GM18873 (cell line): Measurements from ENCODE around the gene ZBP1.

Experiments used
- ATAC-seq: cut with Tn5 transposase; IDR thresholded peaks from one replicate; pipeline ENCODE4 v1.9.1; 2021; ENCODE audit warnings: mild to moderate bottlenecking, moderate library complexity, moderate number of reproducible peaks; ENCODE audit not compliant: unreplicated experiment, low FRiP score

Gene ZBP1

DNA sequence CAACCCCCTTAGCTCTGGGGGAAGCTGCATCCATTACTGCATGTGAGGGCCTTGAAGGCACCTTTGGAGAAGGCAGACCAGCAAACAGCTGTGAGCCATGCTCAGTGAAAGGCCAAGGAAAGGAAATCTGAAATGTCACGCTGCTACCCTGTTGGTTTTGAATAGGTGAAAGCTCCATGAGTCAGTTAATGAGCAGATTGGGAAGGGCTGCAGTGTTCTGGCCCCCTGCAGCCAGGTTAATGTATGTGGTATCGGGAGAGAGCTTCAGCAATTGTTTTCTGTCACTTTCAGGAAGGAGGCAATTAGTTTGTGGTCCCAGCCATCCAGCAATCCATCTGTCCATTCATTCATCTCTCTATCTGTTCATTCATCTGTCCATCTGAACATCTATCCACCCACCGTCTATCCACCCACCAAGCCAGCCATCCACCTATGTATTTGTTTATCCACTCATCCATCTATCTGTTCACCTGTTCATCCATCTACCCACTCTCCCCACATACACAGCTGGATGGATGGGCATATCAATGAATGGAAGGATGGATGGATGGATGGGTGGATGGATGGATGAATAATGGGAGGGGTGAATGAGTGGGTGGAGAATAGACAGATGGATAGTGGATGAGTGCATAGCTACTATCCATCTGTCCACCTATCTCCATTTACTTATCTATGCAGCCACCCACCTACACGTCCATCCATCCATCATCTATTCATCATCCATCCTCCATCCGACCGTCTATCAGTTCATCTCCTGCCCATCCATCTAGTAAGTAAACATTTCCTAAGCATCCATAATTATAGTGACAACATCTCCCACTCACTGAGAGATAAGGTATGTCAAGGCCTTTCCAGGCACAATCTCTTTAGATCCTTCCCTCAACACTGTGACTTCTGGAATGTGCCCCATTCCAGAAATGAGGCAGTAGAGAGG lies 43.3 kb downstream of the ZBP1 start:
- ATAC-seq, result no peak

DNA sequence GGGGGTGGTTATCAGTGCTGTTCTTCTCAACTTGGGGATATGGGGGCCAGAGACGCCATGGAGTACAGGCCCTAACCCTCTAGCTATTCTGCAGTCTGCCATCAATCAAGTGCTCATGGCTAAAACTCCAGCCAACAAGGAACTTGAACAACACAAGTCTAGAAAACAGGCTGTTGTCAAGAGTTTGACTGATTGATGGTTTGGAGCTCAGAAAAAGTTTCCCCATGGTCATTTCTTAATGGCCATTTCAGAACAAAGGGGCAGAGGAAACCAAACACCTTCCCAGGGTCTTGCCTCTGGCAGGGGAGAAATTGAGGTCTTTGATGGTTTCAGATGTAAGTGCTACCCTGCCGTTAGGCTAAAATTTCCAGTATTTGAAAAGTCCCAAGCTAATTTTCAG lies 44.2 kb downstream of the ZBP1 start:
- no peak for ATAC-seq

DNA sequence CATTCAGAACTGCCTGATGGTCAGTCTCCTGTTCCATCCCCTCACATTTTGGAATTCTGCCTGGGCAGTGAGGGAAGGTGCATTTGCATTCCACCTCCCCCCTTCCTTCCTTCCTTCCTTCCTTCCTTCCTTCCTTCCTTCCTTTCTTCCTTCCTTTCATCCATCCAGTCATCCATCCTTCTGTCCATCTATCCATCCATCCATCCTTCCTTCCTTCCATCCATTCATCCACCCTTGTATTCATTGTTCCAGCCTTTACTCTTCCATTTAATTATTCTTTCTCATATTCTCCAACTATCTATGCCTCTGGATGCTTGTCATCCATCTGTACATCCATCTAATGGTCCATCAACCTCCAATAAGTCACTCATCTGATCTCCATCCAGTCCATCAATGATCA lies 45.3 kb downstream of the ZBP1 start:
- ATAC-seq, result no peak

DNA sequence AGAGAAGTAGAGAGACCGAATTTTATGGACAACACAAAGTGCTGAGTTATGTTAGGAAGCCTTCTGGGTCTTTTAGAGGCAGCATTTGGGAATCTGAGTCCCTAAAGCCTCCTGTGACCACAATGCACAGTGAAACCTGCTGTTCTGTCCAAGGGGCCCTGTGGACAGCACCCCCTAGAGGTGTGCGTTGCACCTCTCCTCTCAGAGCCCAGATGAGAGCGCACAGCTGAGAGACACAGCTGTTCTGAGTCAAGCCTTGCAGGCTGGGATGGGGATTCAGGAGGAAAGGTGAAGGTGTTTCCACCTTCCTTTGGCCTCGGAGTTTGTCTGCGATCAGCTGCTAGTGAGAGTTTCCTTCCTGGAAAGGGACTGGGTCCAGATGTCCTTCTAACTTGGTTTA lies 46.3 kb downstream of the ZBP1 start:
- ATAC-seq, result no peak

DNA sequence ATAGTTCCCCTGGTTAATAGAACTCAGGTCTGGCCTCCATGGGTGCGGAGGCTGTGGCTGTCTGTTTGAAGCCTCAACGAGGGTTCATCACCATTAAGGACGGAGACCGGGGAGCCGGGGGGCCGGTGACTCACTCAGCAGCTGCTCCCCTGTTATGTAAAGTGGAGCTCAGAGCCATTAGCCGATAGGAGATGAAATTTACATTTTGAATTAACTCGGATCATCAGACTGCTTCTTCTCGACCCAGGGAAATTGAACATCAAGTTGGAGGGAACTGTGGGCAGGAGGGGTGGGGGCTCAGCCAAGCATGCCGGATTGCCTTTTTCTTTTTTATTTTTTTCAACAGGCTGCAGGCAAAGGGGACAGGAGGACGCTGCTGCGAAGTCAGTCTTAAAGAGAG lies 47.0 kb downstream of the ZBP1 start:
- no peak for ATAC-seq

DNA sequence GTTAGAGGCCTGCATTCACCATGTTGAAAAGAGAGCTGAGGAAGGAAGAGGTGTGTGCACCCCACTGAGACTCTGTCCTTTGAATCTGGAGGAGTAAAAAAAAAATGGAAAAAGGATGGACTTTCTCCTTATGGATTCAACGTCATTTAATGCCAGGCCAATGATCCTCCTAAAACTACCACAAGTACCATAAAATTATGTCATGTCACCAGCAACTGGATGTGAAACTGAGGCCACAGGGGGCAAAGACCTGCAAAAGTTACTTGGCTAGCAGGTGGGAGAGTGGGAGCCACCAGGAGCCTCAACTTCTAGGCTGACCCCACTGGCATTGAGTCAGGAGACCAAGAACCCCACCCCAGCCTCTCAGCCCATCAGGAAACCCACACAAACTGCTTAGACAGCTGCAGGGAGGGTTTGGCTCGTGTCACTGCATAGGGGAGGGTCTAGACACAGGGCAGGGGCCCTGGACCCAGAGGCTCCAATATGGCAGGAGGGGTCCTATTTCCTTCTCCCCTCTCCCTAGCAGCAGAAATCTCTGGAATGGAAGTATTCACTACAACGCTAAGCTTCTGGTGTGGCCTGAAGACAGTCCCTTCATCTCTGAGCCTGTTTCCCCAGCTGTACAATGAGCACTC lies 48.3 kb downstream of the ZBP1 start:
- no peak for ATAC-seq

DNA sequence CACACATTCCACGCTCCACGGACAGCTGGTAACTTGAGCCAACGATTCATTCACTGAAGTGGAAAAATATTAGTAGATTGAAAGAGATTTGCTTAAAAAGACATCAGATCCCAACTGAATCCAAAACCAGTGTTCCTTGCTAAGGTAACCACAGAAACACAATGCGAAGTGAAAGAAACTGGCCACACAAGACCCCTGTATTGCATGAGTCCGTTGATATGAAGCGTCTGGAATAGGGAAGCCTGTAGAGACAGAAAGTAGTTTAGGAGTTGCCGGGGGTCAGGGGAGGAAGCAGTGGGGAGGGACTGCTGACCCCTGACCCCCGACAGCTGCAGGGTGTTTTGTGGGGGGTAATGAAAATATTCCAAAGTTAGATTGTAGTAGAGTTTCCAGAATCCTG lies 49.3 kb downstream of the ZBP1 start:
- no peak for ATAC-seq

DNA sequence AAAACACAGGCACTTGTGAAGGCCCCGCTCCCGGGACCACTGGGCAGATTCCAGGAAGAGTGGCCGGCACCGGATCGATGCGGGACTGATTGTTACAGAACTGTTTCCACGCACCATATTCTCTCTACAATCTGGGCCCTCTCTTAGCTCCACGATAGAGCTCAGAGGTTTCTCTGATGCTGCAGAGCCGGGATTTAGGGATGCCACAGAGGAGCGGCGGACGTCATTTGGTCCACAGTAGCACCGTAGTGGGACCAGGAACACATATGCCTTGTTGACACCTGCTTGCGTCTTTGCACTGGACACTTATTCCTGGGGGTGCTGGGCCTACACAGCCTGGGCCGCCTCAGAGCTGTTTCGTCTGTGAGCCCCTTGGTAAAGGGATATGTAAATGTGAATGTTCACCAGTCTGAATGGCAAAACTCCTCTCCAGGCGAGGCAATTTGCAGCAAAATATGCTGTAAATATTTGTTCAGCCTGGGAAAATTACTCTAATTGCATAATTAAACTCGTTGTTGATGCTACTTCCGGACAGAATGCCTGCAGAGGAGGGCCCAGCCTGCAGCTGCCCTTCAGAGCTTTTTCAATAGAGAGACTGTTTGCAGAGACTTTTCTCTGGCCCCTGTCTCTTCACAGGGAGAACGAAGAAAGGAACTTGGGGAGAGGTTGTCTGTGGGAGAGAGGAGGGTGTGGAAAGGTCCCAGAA lies 49.9 kb downstream of the ZBP1 start:
- no peak for ATAC-seq

DNA sequence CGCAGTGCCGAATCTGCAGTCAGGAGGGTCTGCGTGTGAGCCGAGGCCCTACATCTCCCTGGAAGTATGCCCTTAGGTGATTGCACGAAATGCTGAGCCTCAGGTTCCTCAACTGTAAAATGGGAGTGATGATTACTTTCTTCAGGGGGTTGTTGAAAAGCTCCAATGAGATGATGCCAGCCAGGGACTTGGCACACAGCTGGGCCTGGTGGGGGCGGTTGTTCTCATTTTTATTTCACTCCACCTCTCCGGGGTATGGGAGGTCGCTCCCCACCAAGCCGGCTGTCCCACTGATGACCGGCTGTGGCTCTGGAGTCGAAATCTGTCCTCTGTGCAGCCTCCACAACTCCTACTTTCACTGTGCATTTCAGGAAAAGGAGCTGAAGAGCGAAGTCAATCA lies 51.3 kb downstream of the ZBP1 start:
- no peak for ATAC-seq

DNA sequence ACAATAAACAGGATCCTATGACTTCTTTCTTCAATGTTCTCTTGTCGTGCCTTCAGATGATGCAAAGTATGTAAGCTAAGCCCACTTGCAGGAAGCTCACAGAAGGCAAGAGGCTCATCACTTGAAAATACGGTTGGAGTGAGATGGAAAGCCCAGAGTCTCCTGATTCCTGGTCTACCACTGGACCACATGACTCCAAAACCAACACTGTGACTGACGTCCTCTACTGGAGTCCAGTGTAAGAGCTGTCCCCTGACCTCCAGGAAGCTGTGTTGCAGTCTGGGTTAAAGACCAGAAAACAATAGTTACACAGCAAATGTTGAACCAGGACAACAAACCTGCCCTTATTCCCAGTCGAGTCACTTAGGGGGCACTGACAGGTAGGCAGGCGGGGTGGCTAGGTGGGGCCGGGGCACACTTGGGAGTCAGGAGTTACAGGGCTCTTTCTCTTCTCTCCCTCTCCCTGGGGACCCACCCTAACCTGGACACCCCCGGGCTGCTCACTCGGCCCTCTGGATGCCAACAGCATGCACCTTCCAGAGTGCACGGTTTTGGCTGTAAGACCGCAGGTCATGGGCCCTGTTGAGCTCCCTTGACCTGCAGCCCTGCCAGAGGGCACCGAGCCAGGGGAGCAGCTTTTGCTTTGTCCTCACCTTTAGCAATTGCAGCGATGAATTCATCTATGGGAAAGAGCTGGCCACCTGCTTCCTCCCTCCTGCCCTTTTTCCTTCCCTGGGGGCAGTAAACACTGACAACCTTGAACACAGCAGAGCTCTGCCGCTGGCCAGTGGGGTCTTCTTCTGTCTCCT lies 51.9 kb downstream of the ZBP1 start:
- no peak for ATAC-seq

DNA sequence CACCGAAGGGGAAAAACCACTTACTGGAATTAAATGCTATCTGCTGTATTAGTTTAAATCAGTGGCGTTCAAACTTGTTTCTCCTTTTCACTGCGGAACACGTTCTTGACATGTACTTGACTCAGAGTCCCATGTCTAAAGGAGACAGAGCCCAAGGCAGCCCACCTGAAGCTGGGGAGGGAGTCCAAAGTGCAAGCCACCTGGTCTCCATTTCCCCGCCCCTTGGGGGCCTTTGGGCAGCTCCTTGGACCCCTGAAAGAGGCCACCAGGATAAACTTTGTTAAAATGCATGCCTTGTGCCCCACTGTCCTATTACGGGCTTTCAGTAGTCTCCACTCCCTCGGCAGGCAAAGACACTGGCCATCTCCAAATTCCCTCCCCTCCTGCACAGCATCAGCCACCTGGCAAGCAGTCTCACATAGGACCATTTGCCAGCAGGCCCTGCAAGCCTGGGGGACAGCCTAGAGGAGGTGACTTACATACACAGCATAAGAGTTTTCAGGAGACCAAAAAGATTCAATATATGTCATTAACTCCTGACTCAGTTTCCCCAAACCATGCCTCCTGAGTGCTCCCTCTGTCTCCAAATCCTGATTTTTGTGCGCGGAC lies 52.7 kb downstream of the ZBP1 start:
- no peak for ATAC-seq

DNA sequence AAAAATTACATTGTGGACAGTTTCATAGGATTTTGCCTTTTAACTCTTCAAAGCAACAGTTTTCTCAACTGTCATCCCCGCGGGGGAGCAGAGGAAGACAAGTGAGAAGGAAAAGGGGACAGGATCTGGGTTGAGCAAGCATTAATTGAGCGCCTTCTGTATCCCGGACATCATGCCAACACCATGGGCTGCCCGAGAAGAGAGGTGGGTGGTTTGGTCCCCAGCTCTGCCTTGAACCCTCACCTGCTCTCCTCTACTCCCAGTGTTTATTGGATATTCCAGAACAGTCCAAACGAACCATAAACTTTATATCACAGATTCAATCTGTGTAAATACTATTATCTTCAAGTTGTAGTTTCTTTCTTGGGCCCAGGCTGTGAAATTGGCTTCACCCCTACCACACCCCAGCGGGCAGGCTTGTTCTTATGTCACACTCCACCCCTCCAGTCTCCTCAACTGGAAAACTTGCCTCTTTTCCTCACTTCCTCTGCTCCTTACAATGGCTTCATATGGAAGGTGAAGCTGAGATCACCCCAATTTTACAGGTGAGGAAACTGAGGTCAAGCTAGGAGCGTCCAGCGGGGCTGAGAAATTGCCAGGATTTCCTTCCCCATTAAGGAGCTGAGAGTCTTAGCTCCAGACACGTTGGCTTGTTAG lies 53.3 kb downstream of the ZBP1 start:
- ATAC-seq, result no peak

DNA sequence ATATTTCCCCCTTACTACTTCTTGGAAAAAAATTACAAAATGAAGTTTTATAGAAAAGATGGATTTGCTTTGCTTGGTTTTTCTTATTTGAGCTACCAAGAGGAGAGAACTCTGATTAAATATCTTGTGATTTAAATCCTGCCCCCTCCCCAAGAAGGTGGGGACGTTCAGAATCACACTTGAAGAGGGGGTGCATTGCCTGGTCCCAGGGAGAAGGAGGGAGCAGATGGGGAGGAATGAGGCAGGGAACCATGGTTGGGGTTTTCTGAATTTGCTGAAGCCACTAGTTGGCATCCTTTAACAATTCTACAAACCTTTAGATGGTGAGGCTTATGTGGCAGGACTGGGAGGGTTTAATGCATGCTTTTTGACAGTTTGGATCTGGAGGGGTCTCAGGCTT lies 53.8 kb downstream of the ZBP1 start:
- no peak for ATAC-seq

DNA sequence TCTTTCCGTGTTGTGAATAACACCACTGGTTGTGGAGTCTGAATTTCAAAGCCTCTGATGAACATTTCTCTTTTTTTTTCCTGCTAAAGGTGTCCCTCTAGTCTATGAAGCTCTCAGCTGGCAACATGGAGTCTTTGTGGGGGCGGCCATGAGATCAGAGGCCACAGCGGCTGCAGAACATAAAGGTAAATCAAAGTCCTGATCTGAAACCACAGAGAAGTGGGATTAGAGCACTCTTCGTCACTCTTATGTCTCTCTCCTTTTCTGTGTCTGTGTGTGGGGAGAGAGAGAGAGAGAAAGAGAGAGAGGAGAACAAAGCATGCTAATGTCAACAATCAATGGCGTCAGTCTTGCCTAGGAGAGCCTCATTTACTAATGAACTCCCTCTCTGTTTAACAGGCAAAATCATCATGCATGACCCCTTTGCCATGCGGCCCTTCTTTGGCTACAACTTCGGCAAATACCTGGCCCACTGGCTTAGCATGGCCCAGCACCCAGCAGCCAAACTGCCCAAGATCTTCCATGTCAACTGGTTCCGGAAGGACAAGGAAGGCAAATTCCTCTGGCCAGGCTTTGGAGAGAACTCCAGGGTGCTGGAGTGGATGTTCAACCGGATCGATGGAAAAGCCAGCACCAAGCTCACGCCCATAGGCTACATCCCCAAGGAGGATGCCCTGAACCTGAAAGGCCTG lies 55.1 kb downstream of the ZBP1 start:
- no peak for ATAC-seq

DNA sequence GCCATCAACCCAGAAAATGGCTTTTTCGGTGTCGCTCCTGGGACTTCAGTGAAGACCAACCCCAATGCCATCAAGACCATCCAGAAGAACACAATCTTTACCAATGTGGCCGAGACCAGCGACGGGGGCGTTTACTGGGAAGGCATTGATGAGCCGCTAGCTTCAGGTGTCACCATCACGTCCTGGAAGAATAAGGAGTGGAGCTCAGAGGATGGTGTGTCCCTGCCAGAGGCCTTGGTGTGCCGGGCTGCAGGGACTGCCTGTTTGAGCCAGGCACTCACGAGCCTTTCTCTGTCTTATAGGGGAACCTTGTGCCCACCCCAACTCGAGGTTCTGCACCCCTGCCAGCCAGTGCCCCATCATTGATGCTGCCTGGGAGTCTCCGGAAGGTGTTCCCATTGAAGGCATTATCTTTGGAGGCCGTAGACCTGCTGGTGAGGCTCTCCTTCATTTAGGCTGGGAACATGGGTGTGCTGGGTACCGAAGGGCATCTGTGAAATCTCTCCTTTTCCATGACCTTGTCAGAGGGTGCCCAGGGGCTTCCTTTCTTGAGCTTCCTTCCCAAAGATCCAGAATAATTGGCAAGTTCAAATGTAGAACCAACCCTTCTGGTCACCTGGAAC lies 55.9 kb downstream of the ZBP1 start:
- ATAC-seq, result no peak

DNA sequence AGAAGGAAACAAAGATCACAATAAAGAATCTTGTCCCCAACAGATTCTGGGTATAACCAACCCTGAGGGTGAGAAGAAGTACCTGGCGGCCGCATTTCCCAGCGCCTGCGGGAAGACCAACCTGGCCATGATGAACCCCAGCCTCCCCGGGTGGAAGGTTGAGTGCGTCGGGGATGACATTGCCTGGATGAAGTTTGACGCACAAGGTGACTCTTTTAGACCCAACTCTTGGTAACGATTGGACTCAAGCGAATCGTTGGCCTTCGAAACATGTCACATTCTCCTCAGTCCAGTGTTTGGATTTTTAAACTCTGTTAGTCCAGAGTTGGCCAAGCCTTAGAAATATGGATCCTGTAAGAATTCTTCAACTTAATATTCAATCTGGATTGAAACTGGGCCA lies 56.7 kb downstream of the ZBP1 start:
- ATAC-seq, result no peak

DNA sequence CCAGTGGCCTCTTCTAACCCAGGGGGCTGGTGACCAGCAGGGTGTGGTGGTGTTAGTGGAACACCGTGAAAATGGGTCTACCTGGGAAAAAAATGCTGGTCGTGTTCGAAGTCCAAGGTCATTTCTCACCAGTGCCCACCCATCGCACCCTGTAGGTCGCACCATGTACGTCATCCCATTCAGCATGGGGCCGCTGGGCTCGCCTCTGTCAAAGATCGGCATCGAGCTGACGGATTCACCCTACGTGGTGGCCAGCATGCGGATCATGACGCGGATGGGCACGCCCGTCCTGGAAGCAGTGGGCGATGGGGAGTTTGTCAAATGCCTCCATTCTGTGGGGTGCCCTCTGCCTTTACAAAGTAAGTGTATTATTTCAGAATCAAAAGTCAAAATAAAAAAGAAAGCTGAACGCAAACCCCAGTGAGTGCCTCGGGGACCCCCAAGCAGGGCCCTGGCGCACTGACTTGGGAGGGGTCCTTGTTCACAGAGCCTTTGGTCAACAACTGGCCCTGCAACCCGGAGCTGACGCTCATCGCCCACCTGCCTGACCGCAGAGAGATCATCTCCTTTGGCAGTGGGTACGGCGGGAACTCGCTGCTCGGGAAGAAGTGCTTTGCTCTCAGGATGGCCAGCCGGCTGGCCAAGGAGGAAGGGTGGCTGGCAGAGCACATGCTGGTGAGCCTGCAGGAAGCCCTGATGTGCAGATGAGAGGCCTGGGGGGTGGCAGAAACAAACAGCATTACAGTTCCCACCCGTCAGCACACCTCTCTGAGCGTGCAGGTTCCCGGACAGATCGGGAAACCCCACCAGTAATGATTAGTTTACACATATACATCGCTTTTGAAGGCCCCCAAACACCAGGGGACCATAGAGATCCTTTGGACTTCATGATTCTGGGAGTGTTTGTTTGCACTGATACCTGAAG lies 57.4 kb downstream of the ZBP1 start:
- no peak for ATAC-seq
